Measurements from ENCODE around the gene NEUROD6.

The NEUROD6 gene

DNA sequence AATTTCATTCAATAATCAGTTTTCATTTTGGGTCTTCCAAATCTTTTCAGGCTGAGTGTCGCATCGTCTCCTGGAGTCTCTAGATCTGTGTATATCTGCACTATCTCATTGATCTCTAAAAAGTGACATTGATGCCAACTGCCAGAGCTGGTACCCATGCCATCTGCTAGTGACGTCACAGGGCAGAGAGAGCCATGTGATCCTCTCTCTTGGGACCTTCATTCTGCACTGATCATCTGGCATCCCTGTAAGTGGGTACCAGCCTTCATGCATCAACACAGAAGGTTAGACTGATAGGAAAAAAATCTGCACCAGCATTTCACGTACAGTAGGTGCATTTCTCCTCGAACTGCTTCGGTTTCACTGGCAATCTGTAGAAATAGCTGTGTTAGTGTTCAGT, at the start of gene NEUROD6:
TSS of gene NEUROD6 (minus strand) at position 124 of the 400 bp plus-strand sequence. CDS start 1,458 bp downstream, outside the sequence.
- Histone ChIP-seq H3K4me3 (ENCODE audit: low read length) (no peak within 1 kb of the TSS), H3K4me1 (ENCODE audit: control insufficient read depth, low read depth, low read length) (no peaks in the 10 kb centered on the region), H3K27ac (ENCODE audit: low read length) (no peak within 1 kb of the TSS), H3K9ac (ENCODE audit: low read length) (no peak within 1 kb of the TSS), H3K9me3 (ENCODE audit: control insufficient read depth, low read depth, low read length) (no peaks in the 10 kb centered on the region), H3K36me3 (ENCODE audit: control insufficient read depth, low read depth, low read length) (no peaks in the 10 kb centered on the region), H3K27me3 (ENCODE audit: control insufficient read depth, insufficient read depth, low read length) (peaks cover 28% of the 10 kb centered on the region)

DNA sequence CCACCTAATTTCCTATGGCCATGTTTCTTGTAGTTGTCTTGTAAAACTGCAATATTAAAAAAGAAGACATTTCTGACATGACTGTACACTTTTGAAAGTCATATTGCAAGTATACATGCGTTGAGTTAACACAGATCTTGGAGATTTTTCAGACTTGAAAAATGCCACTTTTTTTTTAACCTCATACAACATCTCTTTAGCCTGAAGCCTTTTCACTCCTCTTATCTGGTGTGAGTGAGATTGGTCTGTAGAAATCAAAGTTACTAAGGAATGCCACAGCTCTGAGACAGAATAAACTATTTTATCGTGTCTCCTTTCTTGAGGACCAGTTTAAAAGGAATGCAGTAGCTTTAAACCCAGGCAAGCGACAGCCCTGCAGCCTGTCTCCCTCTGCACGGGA, 43.9 kb upstream of the NEUROD6 start:
- Histone ChIP-seq H3K27me3 (ENCODE audit: control insufficient read depth, insufficient read depth, low read length) (no peaks in the 10 kb centered on the region), H3K4me1 (ENCODE audit: control insufficient read depth, low read depth, low read length) (no peaks in the 10 kb centered on the region), H3K9me3 (ENCODE audit: control insufficient read depth, low read depth, low read length) (no peaks in the 10 kb centered on the region), H3K9ac (ENCODE audit: low read length) (no peak overlapping the region), H3K36me3 (ENCODE audit: control insufficient read depth, low read depth, low read length) (no peaks in the 10 kb centered on the region), H3K4me3 (ENCODE audit: low read length) (no peak overlapping the region), H3K27ac (ENCODE audit: low read length) (no peak overlapping the region)

GRCh38 chr7:31382722-31383121, 42.2 kb upstream of the NEUROD6 start:
- H3K36me3 ChIP-seq (ENCODE audit: control insufficient read depth, low read depth, low read length), result no peaks in the 10 kb centered on the region
- H3K9me3 ChIP-seq (ENCODE audit: control insufficient read depth, low read depth, low read length), result no peaks in the 10 kb centered on the region
- H3K27me3 ChIP-seq (ENCODE audit: control insufficient read depth, insufficient read depth, low read length), result no peaks in the 10 kb centered on the region
- H3K4me1 ChIP-seq (ENCODE audit: control insufficient read depth, low read depth, low read length), result no peaks in the 10 kb centered on the region
- H3K9ac ChIP-seq (ENCODE audit: low read length), result no peak overlapping the region
- H3K4me3 ChIP-seq (ENCODE audit: low read length), result no peak overlapping the region
- no peak overlapping the region for H3K27ac ChIP-seq (ENCODE audit: low read length)

GRCh38 chr7:31373337-31374289, 33.1 kb upstream of the NEUROD6 start:
- Histone ChIP-seq H3K27ac (ENCODE audit: low read length) (no peak overlapping the region), H3K27me3 (ENCODE audit: control insufficient read depth, insufficient read depth, low read length) (peaks cover 30% of the 10 kb centered on the region), H3K4me3 (ENCODE audit: low read length) (no peak overlapping the region), H3K9ac (ENCODE audit: low read length) (no peak overlapping the region), H3K9me3 (ENCODE audit: control insufficient read depth, low read depth, low read length) (no peaks in the 10 kb centered on the region), H3K4me1 (ENCODE audit: control insufficient read depth, low read depth, low read length) (peaks cover 26% of the 10 kb centered on the region), H3K36me3 (ENCODE audit: control insufficient read depth, low read depth, low read length) (no peaks in the 10 kb centered on the region)

DNA sequence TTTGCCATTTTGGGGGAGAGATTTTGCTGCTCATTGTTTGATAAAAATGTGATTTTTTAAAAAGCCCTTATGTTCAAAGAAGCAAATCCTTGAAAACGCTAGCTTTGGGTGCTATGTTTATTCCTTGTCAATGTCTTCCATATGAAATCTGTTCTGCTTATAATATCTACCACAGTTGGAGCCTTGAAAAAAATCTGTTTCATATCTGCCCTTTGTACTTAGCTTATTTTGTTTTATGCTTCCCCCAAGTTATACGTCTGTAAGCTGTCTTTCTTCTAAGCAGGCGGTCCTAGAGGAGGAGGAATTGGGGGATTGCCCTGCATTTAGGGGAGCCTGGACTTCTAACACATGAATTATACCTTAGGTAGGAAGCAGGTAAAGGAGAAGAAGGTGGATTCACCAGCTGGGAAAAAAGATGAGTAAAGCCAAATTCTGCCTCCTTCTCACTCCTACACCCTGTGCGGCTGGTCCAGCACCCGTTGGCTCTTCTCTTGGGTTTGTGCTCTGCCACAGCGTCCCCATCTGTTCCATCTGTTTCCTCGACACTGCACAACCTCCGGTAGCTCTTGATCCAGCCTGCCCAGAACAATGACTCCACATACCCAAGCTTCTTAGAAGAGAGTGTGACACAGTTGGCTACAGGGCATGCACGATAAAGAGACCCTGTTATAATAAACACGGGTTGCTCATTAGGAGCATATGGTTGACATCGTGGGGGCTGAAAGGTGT, 31.9 kb upstream of the NEUROD6 start:
- H3K36me3 ChIP-seq (ENCODE audit: control insufficient read depth, low read depth, low read length), result no peaks in the 10 kb centered on the region
- peaks cover 26% of the 10 kb centered on the region for H3K4me1 ChIP-seq (ENCODE audit: control insufficient read depth, low read depth, low read length)
- H3K4me3 ChIP-seq (ENCODE audit: low read length), result no peak overlapping the region
- H3K9ac ChIP-seq (ENCODE audit: low read length), result no peak overlapping the region
- peaks cover 30% of the 10 kb centered on the region for H3K27me3 ChIP-seq (ENCODE audit: control insufficient read depth, insufficient read depth, low read length)
- no peak overlapping the region for H3K27ac ChIP-seq (ENCODE audit: low read length)
- no peaks in the 10 kb centered on the region for H3K9me3 ChIP-seq (ENCODE audit: control insufficient read depth, low read depth, low read length)

DNA sequence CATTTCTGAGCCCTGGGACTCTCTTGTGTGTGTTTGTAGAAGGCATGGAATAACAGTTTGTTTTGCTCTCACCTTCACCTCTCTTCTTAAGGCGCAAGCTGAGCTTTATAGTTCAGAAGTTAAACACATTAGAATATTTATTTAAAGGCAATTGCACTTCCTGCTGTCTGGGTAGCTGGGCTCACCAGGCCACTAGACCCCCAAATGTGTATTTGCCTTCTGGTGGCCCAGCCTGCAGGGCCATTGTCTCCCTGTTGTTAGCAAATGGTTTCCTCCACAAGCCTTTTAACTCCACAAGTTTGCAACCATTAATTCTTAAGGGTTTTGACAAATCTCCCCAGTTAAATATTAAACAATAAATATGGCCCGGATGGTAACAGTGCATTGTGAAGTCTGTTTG, 31.1 kb upstream of the NEUROD6 start:
- H3K4me1 ChIP-seq (ENCODE audit: control insufficient read depth, low read depth, low read length), result peaks cover 26% of the 10 kb centered on the region
- H3K9me3 ChIP-seq (ENCODE audit: control insufficient read depth, low read depth, low read length), result no peaks in the 10 kb centered on the region
- no peaks in the 10 kb centered on the region for H3K36me3 ChIP-seq (ENCODE audit: control insufficient read depth, low read depth, low read length)
- no peak overlapping the region for H3K27ac ChIP-seq (ENCODE audit: low read length)
- H3K27me3 ChIP-seq (ENCODE audit: control insufficient read depth, insufficient read depth, low read length), result peaks cover 30% of the 10 kb centered on the region
- H3K9ac ChIP-seq (ENCODE audit: low read length), result no peak overlapping the region
- no peak overlapping the region for H3K4me3 ChIP-seq (ENCODE audit: low read length)

- Histone ChIP-seq H3K27ac (ENCODE audit: low read length) (no peak overlapping the region), H3K36me3 (ENCODE audit: control insufficient read depth, low read depth, low read length) (no peaks in the 10 kb centered on the region), H3K9me3 (ENCODE audit: control insufficient read depth, low read depth, low read length) (no peaks in the 10 kb centered on the region), H3K4me3 (ENCODE audit: low read length) (no peak overlapping the region), H3K9ac (ENCODE audit: low read length) (no peak overlapping the region), H3K4me1 (ENCODE audit: control insufficient read depth, low read depth, low read length) (peaks cover 26% of the 10 kb centered on the region), H3K27me3 (ENCODE audit: control insufficient read depth, insufficient read depth, low read length) (peaks cover 30% of the 10 kb centered on the region)
Observed at GRCh38 chr7:31370609-31371008, 30.1 kb upstream of the NEUROD6 start.

DNA sequence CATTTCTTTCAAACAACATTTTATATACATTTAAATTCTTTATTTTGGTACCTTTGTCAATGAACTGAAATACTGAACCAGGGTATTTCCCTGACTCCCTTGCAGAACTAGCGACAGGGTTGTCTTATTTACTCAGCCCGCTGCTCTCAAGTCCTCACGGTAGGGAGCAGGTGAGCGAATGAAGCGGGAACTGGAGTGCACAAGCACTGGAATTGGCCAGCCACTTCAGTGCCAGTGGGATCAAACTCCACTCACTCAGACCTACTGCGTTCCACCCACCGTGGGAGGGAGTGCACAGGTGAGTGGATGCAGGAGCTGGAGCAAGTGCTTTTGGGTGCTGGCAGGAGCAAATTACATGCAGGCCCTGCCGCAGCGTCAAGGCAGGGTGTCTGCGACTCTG, 28.1 kb upstream of the NEUROD6 start:
- Histone ChIP-seq H3K4me1 (ENCODE audit: control insufficient read depth, low read depth, low read length) (peaks cover 26% of the 10 kb centered on the region), H3K36me3 (ENCODE audit: control insufficient read depth, low read depth, low read length) (no peaks in the 10 kb centered on the region), H3K9ac (ENCODE audit: low read length) (no peak overlapping the region), H3K27ac (ENCODE audit: low read length) (no peak overlapping the region), H3K9me3 (ENCODE audit: control insufficient read depth, low read depth, low read length) (no peaks in the 10 kb centered on the region), H3K27me3 (ENCODE audit: control insufficient read depth, insufficient read depth, low read length) (peaks cover 30% of the 10 kb centered on the region), H3K4me3 (ENCODE audit: low read length) (no peak overlapping the region)

GRCh38 chr7:31363496-31363895, 23.0 kb upstream of the NEUROD6 start:
- no peaks in the 10 kb centered on the region for H3K36me3 ChIP-seq (ENCODE audit: control insufficient read depth, low read depth, low read length)
- no peak overlapping the region for H3K27ac ChIP-seq (ENCODE audit: low read length)
- H3K27me3 ChIP-seq (ENCODE audit: control insufficient read depth, insufficient read depth, low read length), result no peaks in the 10 kb centered on the region
- no peaks in the 10 kb centered on the region for H3K4me1 ChIP-seq (ENCODE audit: control insufficient read depth, low read depth, low read length)
- H3K4me3 ChIP-seq (ENCODE audit: low read length), result no peak overlapping the region
- H3K9ac ChIP-seq (ENCODE audit: low read length), result no peak overlapping the region
- no peaks in the 10 kb centered on the region for H3K9me3 ChIP-seq (ENCODE audit: control insufficient read depth, low read depth, low read length)

- no peak overlapping the region for H3K27ac ChIP-seq (ENCODE audit: low read length)
- no peaks in the 10 kb centered on the region for H3K27me3 ChIP-seq (ENCODE audit: control insufficient read depth, insufficient read depth, low read length)
- H3K9me3 ChIP-seq (ENCODE audit: control insufficient read depth, low read depth, low read length), result no peaks in the 10 kb centered on the region
- no peak overlapping the region for H3K9ac ChIP-seq (ENCODE audit: low read length)
- no peak overlapping the region for H3K4me3 ChIP-seq (ENCODE audit: low read length)
- no peaks in the 10 kb centered on the region for H3K4me1 ChIP-seq (ENCODE audit: control insufficient read depth, low read depth, low read length)
- no peaks in the 10 kb centered on the region for H3K36me3 ChIP-seq (ENCODE audit: control insufficient read depth, low read depth, low read length)
Observed at GRCh38 chr7:31363051-31363450, 22.5 kb upstream of the NEUROD6 start.

DNA sequence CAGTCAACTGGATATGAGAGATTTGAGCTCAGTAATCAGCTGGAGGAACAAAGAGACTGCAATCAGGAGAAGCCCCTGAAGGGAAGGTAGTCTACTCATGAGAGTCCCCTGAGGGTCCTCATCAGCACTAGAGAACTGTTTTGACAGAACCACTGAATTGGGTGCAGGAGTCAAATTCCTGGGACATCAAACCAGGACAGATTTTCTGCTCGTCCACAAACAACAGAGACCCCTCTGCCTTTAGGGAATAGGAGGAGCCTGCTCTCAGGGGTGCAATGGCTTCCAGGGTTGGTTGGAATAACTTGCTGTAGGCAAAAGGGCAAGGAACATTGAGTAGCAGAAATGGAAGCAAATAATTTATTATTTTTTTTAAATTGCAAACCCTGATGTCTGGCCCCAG, 21.9 kb upstream of the NEUROD6 start:
- H3K27me3 ChIP-seq (ENCODE audit: control insufficient read depth, insufficient read depth, low read length), result no peaks in the 10 kb centered on the region
- H3K4me1 ChIP-seq (ENCODE audit: control insufficient read depth, low read depth, low read length), result no peaks in the 10 kb centered on the region
- no peaks in the 10 kb centered on the region for H3K9me3 ChIP-seq (ENCODE audit: control insufficient read depth, low read depth, low read length)
- H3K27ac ChIP-seq (ENCODE audit: low read length), result no peak overlapping the region
- no peak overlapping the region for H3K9ac ChIP-seq (ENCODE audit: low read length)
- H3K36me3 ChIP-seq (ENCODE audit: control insufficient read depth, low read depth, low read length), result no peaks in the 10 kb centered on the region
- no peak overlapping the region for H3K4me3 ChIP-seq (ENCODE audit: low read length)

Data from iPS-18a (cell line).